HCT116 (cell line): ENCODE results near the gene ATP11B. TPM values are rescaled to one million over a fixed set of nuclear protein-coding genes. Genes with fewer than 3 reads are reported as not detected.

ENCODE experiments used
- ATAC-seq: fragments of 200-7000 bp; cut with Tn5 transposase; 2 replicates; pipeline ENCODE4 v1.9.1; 2020; ENCODE audit warnings: mild to moderate bottlenecking, moderate library complexity
- BruUV-seq: library from RNA; stranded (reverse); fragments of 400-500 nt; replicated peaks from 2 replicates; lab custom pipeline; 2021; lab: Mats Ljungman, UMichigan
- CTCF ChIA-PET: fragments of 300-600 bp; sonication (Branson Sonifier 250); formaldehyde crosslinking; loops from one replicate; lab custom pipeline; 2021; ENCODE audit warnings: antibody characterized with exemption; lab: Charles Lee
- POLR2A ChIA-PET: fragments of 300-600, 350-600 bp; sonication (Branson Sonifier 250); formaldehyde crosslinking; loops from one replicate; lab custom pipeline; 2021; ENCODE audit warnings: antibody characterized with exemption; lab: Charles Lee
- RAD21 ChIA-PET, 2 experiments: fragments of 300-600 bp; sonication (Branson Sonifier 250); formaldehyde crosslinking; loops; one replicate each; lab custom pipeline; 2023; ENCODE audit warnings: low total read pairs in 2 of 2; ENCODE audit not compliant: uncharacterized antibody in 2 of 2, unreplicated experiment in 2 of 2, low non-redundant PET in 1 of 2; lab: Charles Lee
- DNase-seq: peaks from one replicate; pipeline ENCODE4 v3.0.0-alpha.2; 2010; ENCODE audit warnings: low read depth, low spot score
- H2AFZ ChIP-seq: fragments of 200-600 bp; shearing (Covaris generic), sonication (generic); 2 replicates; pipeline ENCODE4 v1.6.1; 2017; ENCODE audit warnings: low read depth, mixed run types, mixed read lengths, antibody characterized with exemption, low read length; ENCODE audit not compliant: poor library complexity, severe bottlenecking
- H3K27ac ChIP-seq: 2 replicates; pipeline ENCODE4 v1.5.1; 2012; ENCODE audit warnings: low read depth, low read length
- H3K27me3 ChIP-seq: fragments of 200-600 bp; sonication (generic); 2 replicates; pipeline ENCODE4 v1.6.1; 2016; ENCODE audit warnings: mixed run types, low read length, mixed read lengths; ENCODE audit not compliant: insufficient read depth
- H3K36me3 ChIP-seq, 2 experiments: fragments of 200-500 bp in 1 of 2; fragments of 200-600 bp in 1 of 2; sonication (Bioruptor generic) in 1 of 2; sonication (generic) in 1 of 2; 2 replicates each; pipeline versions ENCODE4 v1.5.1 to v1.6.1; 2014 to 2016; ENCODE audit warnings: low read length in 2 of 2, inconsistent platforms in 1 of 2, mixed read lengths in 1 of 2, mixed run types in 1 of 2; ENCODE audit not compliant: insufficient read depth in 2 of 2, control insufficient read depth in 1 of 2
- H3K4me1 ChIP-seq, 2 experiments: fragments of 200-600 bp in 1 of 2; sonication (generic) in 1 of 2; 2 replicates each; pipeline versions ENCODE4 v1.5.1 to v1.6.1; 2012 to 2017; ENCODE audit warnings: low read length in 2 of 2, inconsistent platforms in 1 of 2, mild to moderate bottlenecking in 1 of 2, mixed read lengths in 1 of 2, mixed run types in 1 of 2, moderate library complexity in 1 of 2; ENCODE audit not compliant: insufficient read depth in 2 of 2, control insufficient read depth in 1 of 2
- H3K4me2 ChIP-seq: fragments of 200-600 bp; sonication (generic); 2 replicates; pipeline ENCODE4 v1.6.1; 2017; ENCODE audit warnings: mixed run types, low read length, mixed read lengths
- H3K4me3 ChIP-seq, 2 experiments: fragments of 200-600 bp in 1 of 2; sonication (generic) in 1 of 2; replicated peaks in 1 of 2; 2 replicates each; pipeline ENCODE4 v1.5.1; 2011 to 2016; ENCODE audit warnings: low read length in 2 of 2, control low read depth in 1 of 2, low read depth in 1 of 2, mild to moderate bottlenecking in 1 of 2, mixed read lengths in 1 of 2, mixed run types in 1 of 2
- H3K79me2 ChIP-seq: fragments of 200-600 bp; sonication (generic); 2 replicates; pipeline ENCODE4 v1.6.1; 2017; ENCODE audit warnings: mild to moderate bottlenecking, mixed run types, low read length, moderate library complexity, mixed read lengths; ENCODE audit not compliant: insufficient read depth
- H3K9ac ChIP-seq: fragments of 200-600 bp; sonication (generic); 2 replicates; pipeline ENCODE4 v1.6.1; 2016; ENCODE audit warnings: low read length, mixed read lengths
- H3K9me2 ChIP-seq: fragments of 200-600 bp; sonication (generic), shearing (Covaris generic); 2 replicates; pipeline ENCODE4 v1.6.1; 2017; ENCODE audit warnings: mixed run types, mild to moderate bottlenecking, moderate library complexity; ENCODE audit not compliant: insufficient read depth
- H3K9me3 ChIP-seq, 2 experiments: fragments of 200-500 bp in 1 of 2; fragments of 200-600 bp in 1 of 2; sonication (Bioruptor generic) in 1 of 2; sonication (generic) in 1 of 2; 2 replicates each; pipeline ENCODE4 v1.6.1; 2014 to 2017; ENCODE audit warnings: low read length in 2 of 2, mixed read lengths in 2 of 2, inconsistent platforms in 1 of 2, low read depth in 1 of 2, mild to moderate bottlenecking in 1 of 2, mixed run types in 1 of 2, moderate library complexity in 1 of 2; ENCODE audit not compliant: control insufficient read depth in 1 of 2, insufficient read depth in 1 of 2
- H4K20me1 ChIP-seq: fragments of 200-600 bp; sonication (generic), shearing (Covaris generic); 2 replicates; pipeline ENCODE4 v1.6.1; 2017; ENCODE audit warnings: mixed run types, mild to moderate bottlenecking, moderate library complexity; ENCODE audit not compliant: insufficient read depth
- FOSL1 ChIP-seq: IDR thresholded peaks from 2 replicates; pipeline ENCODE4 v1.6.1; 2012; ENCODE audit warnings: low read depth
- JUND ChIP-seq: IDR thresholded peaks from 2 replicates; pipeline ENCODE4 v1.6.1; 2012
- intact Hi-C: fragments of 100-400 bp; cut with micrococcal nuclease; formaldehyde crosslinking; loops from 2 replicates; pipeline ENCODE4 v1.10.0; 2022
- total RNA-seq: library from RNA; stranded (reverse); gene quantifications from one replicate; pipeline ENCODE4 v1.2.1, GENCODE V29; 2021; ENCODE audit not compliant: unreplicated experiment
- TF ChIP-seq, protein P1 (sequence below): IDR thresholded peaks from 2 replicates; pipeline ENCODE4 v1.6.1; 2011; ENCODE audit warnings: mild to moderate bottlenecking, low read length, moderate library complexity; ENCODE audit not compliant: insufficient replicate concordance; ENCODE audit errors: extremely low read depth
- TF ChIP-seq, protein P2 (sequence below), 3 experiments: fragments of 200-600 bp in 1 of 3; sonication (generic) in 1 of 3; IDR thresholded peaks in 2 of 3; conservative IDR thresholded peaks in 1 of 3; 2 replicates each; pipeline ENCODE4 v1.5.1; 2012 to 2017; ENCODE audit warnings: low read depth in 2 of 3, low read length in 2 of 3, antibody characterized with exemption in 1 of 3, borderline replicate concordance in 1 of 3, control low read depth in 1 of 3, mild to moderate bottlenecking in 1 of 3, mixed read lengths in 1 of 3, mixed run types in 1 of 3, moderate library complexity in 1 of 3; ENCODE audit not compliant: insufficient read depth in 1 of 3

Gene ATP11B
- total RNA-seq, 1 experiment from 2014 or later = 53.0 TPM

DNA sequence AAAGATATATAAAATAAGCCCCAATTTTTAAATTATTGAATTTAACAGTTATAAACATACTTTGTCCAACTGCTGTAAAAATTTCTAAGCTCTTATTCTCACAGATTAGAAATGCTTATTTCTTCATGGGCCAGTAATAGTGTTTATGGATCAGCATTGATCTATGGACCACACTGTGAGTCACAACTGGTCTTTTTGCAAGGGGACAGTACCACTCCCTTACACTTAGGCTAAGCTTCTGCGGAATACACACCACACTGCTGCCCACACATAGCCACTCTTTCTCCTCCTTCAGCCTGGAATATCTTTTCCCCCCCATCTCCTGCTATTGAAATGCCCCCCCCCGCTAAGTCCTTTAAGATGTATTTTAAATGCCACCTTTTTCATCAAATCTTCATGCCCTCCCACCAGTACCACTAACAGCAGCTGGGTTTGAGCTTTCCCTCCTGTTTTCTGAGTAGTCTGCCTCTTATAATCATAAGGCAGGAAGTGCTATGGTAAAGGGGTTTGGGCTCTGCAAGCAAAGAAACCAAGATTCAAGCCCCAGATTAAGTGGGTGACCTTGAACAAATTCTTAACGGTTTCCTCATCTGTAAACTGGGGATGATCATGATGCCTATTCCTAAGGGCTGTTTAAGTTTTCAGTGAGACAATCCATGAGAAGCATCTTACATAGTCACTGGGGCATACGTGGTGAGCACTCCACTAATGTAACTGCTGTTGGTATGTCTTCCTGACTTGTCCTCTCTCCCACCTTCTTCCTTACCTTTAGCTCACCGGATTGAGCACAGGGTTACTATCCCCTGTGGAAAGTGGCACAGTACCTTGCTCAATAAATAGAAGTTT is 117.9 kb downstream of the ATP11B start:
- peak; percentile 59 for ATAC-seq
- Histone ChIP-seq H3K9me3 (no peaks in the 10 kb centered on the region), H3K9ac (no peak overlapping the region), H3K4me1 (peaks cover 20 to 25% of the 10 kb centered on the region in 2 experiments), H3K9me2 (no peaks in the 10 kb centered on the region), H4K20me1 (no peaks in the 10 kb centered on the region; the same call in 1 of the 2 replicates), H3K4me2 (peak overlapping the region; percentile 53), H3K79me2 (no peaks in the 10 kb centered on the region), H2AFZ (no peak overlapping the region), H3K36me3 (0 out of 4 replicates have a peak, but pooled peaks cover 0 to 2% of the 10 kb centered on the region in 2 experiments)
- intact Hi-C loops = no loop called here
- ChIA-PET CTCF (no interaction called here), POLR2A (no interaction called here), RAD21 (no interaction called here)
- TF ChIP-seq, protein P1, sequence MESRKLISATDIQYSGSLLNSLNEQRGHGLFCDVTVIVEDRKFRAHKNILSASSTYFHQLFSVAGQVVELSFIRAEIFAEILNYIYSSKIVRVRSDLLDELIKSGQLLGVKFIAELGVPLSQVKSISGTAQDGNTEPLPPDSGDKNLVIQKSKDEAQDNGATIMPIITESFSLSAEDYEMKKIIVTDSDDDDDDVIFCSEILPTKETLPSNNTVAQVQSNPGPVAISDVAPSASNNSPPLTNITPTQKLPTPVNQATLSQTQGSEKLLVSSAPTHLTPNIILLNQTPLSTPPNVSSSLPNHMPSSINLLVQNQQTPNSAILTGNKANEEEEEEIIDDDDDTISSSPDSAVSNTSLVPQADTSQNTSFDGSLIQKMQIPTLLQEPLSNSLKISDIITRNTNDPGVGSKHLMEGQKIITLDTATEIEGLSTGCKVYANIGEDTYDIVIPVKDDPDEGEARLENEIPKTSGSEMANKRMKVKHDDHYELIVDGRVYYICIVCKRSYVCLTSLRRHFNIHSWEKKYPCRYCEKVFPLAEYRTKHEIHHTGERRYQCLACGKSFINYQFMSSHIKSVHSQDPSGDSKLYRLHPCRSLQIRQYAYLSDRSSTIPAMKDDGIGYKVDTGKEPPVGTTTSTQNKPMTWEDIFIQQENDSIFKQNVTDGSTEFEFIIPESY = no peak
- TF ChIP-seq JUND (no peak), FOSL1 (no peak)
- TF ChIP-seq, protein P2, sequence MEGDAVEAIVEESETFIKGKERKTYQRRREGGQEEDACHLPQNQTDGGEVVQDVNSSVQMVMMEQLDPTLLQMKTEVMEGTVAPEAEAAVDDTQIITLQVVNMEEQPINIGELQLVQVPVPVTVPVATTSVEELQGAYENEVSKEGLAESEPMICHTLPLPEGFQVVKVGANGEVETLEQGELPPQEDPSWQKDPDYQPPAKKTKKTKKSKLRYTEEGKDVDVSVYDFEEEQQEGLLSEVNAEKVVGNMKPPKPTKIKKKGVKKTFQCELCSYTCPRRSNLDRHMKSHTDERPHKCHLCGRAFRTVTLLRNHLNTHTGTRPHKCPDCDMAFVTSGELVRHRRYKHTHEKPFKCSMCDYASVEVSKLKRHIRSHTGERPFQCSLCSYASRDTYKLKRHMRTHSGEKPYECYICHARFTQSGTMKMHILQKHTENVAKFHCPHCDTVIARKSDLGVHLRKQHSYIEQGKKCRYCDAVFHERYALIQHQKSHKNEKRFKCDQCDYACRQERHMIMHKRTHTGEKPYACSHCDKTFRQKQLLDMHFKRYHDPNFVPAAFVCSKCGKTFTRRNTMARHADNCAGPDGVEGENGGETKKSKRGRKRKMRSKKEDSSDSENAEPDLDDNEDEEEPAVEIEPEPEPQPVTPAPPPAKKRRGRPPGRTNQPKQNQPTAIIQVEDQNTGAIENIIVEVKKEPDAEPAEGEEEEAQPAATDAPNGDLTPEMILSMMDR (IDR thresholded peaks at IDR 0.05 in 2 of 3, conservative IDR thresholded peaks at IDR 0.05 in 1 of 3; ENCODE audit: borderline replicate concordance in 1 of 3, insufficient read depth in 1 of 3, low read depth in 2 of 3, low read length in 2 of 3) = no peak
- TF ChIP-seq, all 23 proteins: peak for 0
- Histone ChIP-seq H3K4me3 (no peak overlapping the region), H3K27ac (peak overlapping the region; percentile 29; the same call in 1 of the 2 replicates), H3K27me3 (no peaks in the 10 kb centered on the region)
- DNase-seq = no peak
- BruUV-seq = no TSS peak
